Measurements from ENCODE around the gene HMCN1. TPM values are rescaled to one million over a fixed set of nuclear protein-coding genes. Genes with fewer than 3 reads are reported as not detected.

Gene HMCN1
- total RNA-seq, 4 donors from 2014 or later, result 3.3 to 8.9 (median 6.6) TPM

DNA sequence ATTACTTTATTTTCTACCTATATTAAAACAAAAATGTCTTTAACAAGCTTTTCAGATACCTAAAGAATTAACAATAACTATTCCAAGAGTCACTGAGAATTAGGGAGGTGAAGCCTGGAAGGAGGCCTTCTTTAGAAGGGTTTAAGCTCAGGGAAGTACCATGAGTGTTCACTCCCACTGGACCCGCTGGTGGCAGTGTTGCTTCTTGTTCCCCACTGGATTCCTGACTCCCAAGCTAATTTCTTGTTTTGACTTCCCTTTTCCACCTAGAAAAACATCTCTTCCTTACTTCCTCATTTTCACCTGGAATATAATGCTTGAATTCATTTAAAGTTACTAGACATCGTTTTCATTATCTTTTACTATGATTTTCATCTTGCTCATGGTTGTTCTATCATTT is 264.2 kb downstream of the HMCN1 start:
- Histone ChIP-seq H3K4me1 (no peaks in the 10 kb centered on the region), H3K36me3 (no peaks in the 10 kb centered on the region), H3K9me3 (no peaks in the 10 kb centered on the region), H3K27ac (no peak overlapping the region), H3K27me3 (no peaks in the 10 kb centered on the region), H3K4me3 (replicated peaks in 1 of 3) (no peak overlapping the region)
- 91 to 93% methylated on average over 2 of the region's 2 CpGs for WGBS, 2 donors
- TF ChIP-seq POLR2A (IDR thresholded peaks at IDR 0.05), result no peak
- TF ChIP-seq, protein P1, sequence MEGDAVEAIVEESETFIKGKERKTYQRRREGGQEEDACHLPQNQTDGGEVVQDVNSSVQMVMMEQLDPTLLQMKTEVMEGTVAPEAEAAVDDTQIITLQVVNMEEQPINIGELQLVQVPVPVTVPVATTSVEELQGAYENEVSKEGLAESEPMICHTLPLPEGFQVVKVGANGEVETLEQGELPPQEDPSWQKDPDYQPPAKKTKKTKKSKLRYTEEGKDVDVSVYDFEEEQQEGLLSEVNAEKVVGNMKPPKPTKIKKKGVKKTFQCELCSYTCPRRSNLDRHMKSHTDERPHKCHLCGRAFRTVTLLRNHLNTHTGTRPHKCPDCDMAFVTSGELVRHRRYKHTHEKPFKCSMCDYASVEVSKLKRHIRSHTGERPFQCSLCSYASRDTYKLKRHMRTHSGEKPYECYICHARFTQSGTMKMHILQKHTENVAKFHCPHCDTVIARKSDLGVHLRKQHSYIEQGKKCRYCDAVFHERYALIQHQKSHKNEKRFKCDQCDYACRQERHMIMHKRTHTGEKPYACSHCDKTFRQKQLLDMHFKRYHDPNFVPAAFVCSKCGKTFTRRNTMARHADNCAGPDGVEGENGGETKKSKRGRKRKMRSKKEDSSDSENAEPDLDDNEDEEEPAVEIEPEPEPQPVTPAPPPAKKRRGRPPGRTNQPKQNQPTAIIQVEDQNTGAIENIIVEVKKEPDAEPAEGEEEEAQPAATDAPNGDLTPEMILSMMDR (IDR thresholded peaks at IDR 0.05), result no peak
- peak in 1 of 2 donors; percentile 11 for DNase-seq
- intact Hi-C loops (cut with DNase I), result no loop called here

DNA sequence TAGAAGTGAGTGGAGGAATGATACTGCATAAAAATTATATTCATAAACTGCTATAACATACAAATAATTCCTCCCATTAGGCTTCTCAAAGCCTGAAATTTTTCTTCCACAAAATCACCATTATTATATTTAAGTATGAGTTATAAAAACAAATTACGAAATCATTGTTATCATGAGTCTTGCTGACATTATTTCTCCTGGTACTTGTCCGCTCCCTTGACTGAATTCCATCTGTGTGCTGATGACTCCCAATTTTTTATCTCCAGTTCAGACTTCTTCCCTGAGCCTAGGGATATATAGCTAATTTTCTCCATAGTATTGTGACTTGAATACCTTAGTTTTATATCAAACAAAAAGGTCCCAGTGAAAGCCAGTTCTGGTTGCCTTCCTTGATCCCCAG is 268.2 kb downstream of the HMCN1 start:
- no peak for DNase-seq
- Histone ChIP-seq H3K9me3 (no peaks in the 10 kb centered on the region), H3K27me3 (no peaks in the 10 kb centered on the region), H3K36me3 (no peaks in the 10 kb centered on the region), H3K4me3 (replicated peaks in 1 of 3) (no peak overlapping the region), H3K27ac (no peak overlapping the region), H3K4me1 (no peaks in the 10 kb centered on the region)
- TF ChIP-seq, protein P1 (IDR thresholded peaks at IDR 0.05), result no peak
- no peak for TF ChIP-seq POLR2A (IDR thresholded peaks at IDR 0.05)
- WGBS, 2 donors, result 92 to 95% methylated on average over 2 of the region's 2 CpGs
- intact Hi-C loops (cut with DNase I), result no loop called here

GRCh38 chr1:186009039-186009737 is 275.0 kb downstream of the HMCN1 start:
- TF ChIP-seq POLR2A (IDR thresholded peaks at IDR 0.05), result no peak
- TF ChIP-seq, protein P1 (IDR thresholded peaks at IDR 0.05), result no peak
- Histone ChIP-seq H3K4me1 (no peaks in the 10 kb centered on the region), H3K36me3 (no peaks in the 10 kb centered on the region), H3K9me3 (no peaks in the 10 kb centered on the region), H3K27ac (no peak overlapping the region), H3K27me3 (no peaks in the 10 kb centered on the region), H3K4me3 (replicated peaks in 1 of 3) (no peak overlapping the region)
- WGBS, 2 donors, result 53 to 74% methylated on average over 1 of the region's 1 CpG
- intact Hi-C loops (cut with DNase I), result no loop called here
- no peak for DNase-seq

GRCh38 chr1:186014370-186015037 is 280.3 kb downstream of the HMCN1 start:
- H3K9me3 ChIP-seq, result no peaks in the 10 kb centered on the region
- intact Hi-C loops (cut with DNase I), result no loop called here
- DNase-seq, result no peak
- no peaks in the 10 kb centered on the region for H3K36me3 ChIP-seq
- H3K27ac ChIP-seq, result no peak overlapping the region
- H3K27me3 ChIP-seq, result no peaks in the 10 kb centered on the region
- TF ChIP-seq, protein P1 (IDR thresholded peaks at IDR 0.05), result no peak
- H3K4me1 ChIP-seq, result no peaks in the 10 kb centered on the region
- no peak overlapping the region for H3K4me3 ChIP-seq (replicated peaks in 1 of 3)

DNA sequence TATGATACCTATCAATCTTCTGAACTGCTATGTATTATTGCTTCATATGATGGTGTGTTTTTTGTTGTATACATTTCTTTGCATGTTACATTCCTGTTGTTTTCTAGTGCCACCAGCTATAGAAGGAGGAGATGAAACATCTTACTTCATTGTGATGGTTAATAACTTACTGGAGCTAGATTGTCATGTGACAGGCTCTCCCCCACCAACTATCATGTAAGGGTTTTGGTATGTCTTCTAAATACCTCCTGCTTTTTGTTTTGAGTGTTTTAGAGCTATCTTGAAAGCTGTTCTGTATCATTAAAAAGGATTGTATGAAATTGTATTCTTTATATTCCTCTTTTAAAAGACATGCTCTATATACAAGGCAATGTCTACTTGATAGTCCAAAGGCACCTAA is 282.7 kb downstream of the HMCN1 start:
- Histone ChIP-seq H3K4me1 (no peaks in the 10 kb centered on the region), H3K27me3 (no peaks in the 10 kb centered on the region), H3K9me3 (no peaks in the 10 kb centered on the region), H3K36me3 (no peaks in the 10 kb centered on the region), H3K4me3 (replicated peaks in 1 of 3) (no peak overlapping the region), H3K27ac (no peak overlapping the region)
- TF ChIP-seq, protein P1 (IDR thresholded peaks at IDR 0.05), result no peak
- no peak for TF ChIP-seq POLR2A (IDR thresholded peaks at IDR 0.05)
- DNase-seq, result no peak
- intact Hi-C loops (cut with DNase I), result no loop called here

Data from thyroid gland (tissue), 4 donors.